Epidermal melanocyte (primary cell): ENCODE data around the gene ACVR1B.

ENCODE experiments used
- DNase-seq: peaks from one replicate; pipeline ENCODE4 v3.0.0; 2011; ENCODE audit warnings: low spot score; ENCODE audit not compliant: insufficient read length

ACVR1B gene

GRCh38 chr12:52043386-52044212 is 92.1 kb downstream of the ACVR1B start:
- DNase-seq = no peak

GRCh38 chr12:52044292-52044983 is 92.9 kb downstream of the ACVR1B start:
- DNase-seq = no peak

GRCh38 chr12:52045794-52046199 is 94.3 kb downstream of the ACVR1B start:
- no peak for DNase-seq
